ENCODE measurements around the gene NID1.

- TF ChIP-seq POLR2AphosphoS5 (IDR thresholded peaks at IDR 0.05; ENCODE audit: borderline replicate concordance, low read depth, low read length) (no peak), EZH2 (IDR thresholded peaks at IDR 0.05) (no peak)
Observed at GRCh38 chr1:236079703-236080102, 14.8 kb upstream of the NID1 start.

All from SK-N-MC (cell line).